OCI-LY3 (cell line): ENCODE measurements around the gene KLHL33.

Experiments
- CTCF ChIP-seq: fragments of 200-600, 300-600 bp; sonication (generic); IDR thresholded peaks from 2 replicates; pipeline ENCODE4 v1.5.1; 2014; ENCODE audit warnings: antibody characterized with exemption, low read length, low read depth
- EZH2phosphoT487 ChIP-seq: fragments of 200-600 bp; shearing (Covaris generic); IDR thresholded peaks from 2 replicates; pipeline ENCODE4 v1.6.1; 2018; ENCODE audit warnings: antibody characterized with exemption, mixed run types, low read depth

GRCh38 chr14:20416223-20416622 lies 19.7 kb downstream of the KLHL33 start:
- TF ChIP-seq CTCF: no peak
- no peak for TF ChIP-seq EZH2phosphoT487
